A549 (cell line): ENCODE measurements around the gene IGSF9B. TPM values are rescaled to one million over a fixed set of nuclear protein-coding genes. Genes with fewer than 3 reads are reported as not detected.

Experiments used
- ATAC-seq, 2 experiments: fragments of 200-7000 bp in 1 of 2; fragments of >200 bp in 1 of 2; cut with Nextera tagmentation in 1 of 2; cut with Tn5 transposase in 1 of 2; 3 replicates each; pipeline versions ENCODE4 v1.8.0 to v1.9.1; 2018 to 2020; ENCODE audit warnings: mild to moderate bottlenecking in 1 of 2, moderate library complexity in 1 of 2
- CTCF ChIA-PET: fragments of 300-600 bp; sonication (Branson Sonifier 250); formaldehyde crosslinking; extraction: SDS; loops from one replicate; lab custom pipeline; 2021; ENCODE audit warnings: antibody characterized with exemption, inconsistent platforms; lab: Yijun Ruan, JAX
- POLR2A ChIA-PET: fragments of 350-600 bp; formaldehyde crosslinking; extraction: SDS; loops from one replicate; lab custom pipeline; 2021; ENCODE audit warnings: antibody characterized with exemption, inconsistent platforms; lab: Yijun Ruan, JAX
- DNase-seq, 2 experiments: peaks; one replicate each; pipeline versions ENCODE4 v3.0.0 to v3.0.0-alpha.2; 2011 to 2016; ENCODE audit warnings: low read depth in 1 of 2, low spot score in 1 of 2
- FAIRE-seq: peaks from 2 replicates; lab custom pipeline; 2011; peaks lifted over from hg19 to GRCh38; lab: Jason Lieb, UNC
- H3K27ac ChIP-seq, 2 experiments: fragments of >200 bp; sonication (Bioruptor Twin); formaldehyde crosslinking; 3 replicates each; pipeline ENCODE4 v1.5.1; 2016 to 2017
- H3K4me1 ChIP-seq: fragments of >200 bp; sonication (Bioruptor Twin); formaldehyde crosslinking; 3 replicates; pipeline ENCODE4 v1.6.1; 2016
- H3K4me2 ChIP-seq: fragments of >200 bp; sonication (Bioruptor Twin); formaldehyde crosslinking; 3 replicates; pipeline ENCODE4 v1.6.1; 2016
- H3K4me3 ChIP-seq: fragments of >200 bp; sonication (Bioruptor Twin); formaldehyde crosslinking; 3 replicates; pipeline ENCODE4 v1.5.1; 2016
- H3K9me3 ChIP-seq: fragments of >200 bp; sonication (Bioruptor Twin); formaldehyde crosslinking; 3 replicates; pipeline ENCODE4 v1.6.1; 2016
- BHLHE40 ChIP-seq: IDR thresholded peaks from 2 replicates; pipeline ENCODE4 v1.6.1; 2012; ENCODE audit warnings: low read depth, low read length, inconsistent platforms
- CBX2 ChIP-seq: fragments of 200-600 bp; sonication (generic); IDR thresholded peaks from 2 replicates; pipeline ENCODE4 v1.6.1; 2016; ENCODE audit warnings: low read depth, mild to moderate bottlenecking, borderline replicate concordance
- CHD4 ChIP-seq: fragments of 200-600 bp; sonication (generic); IDR thresholded peaks from 2 replicates; pipeline ENCODE4 v1.6.1; 2016; ENCODE audit warnings: antibody characterized with exemption, mild to moderate bottlenecking, borderline replicate concordance
- EHF ChIP-seq: fragments of 250-450 bp; sonication (Bioruptor Pico); IDR thresholded peaks from 2 replicates; pipeline ENCODE4 v1.5.0; 2020; ENCODE audit warnings: mild to moderate bottlenecking
- ESRRA ChIP-seq: fragments of 150-350 bp; IDR thresholded peaks from 2 replicates; pipeline ENCODE4 v1.6.1; 2014; ENCODE audit warnings: mild to moderate bottlenecking, low read length, borderline replicate concordance
- HDAC2 ChIP-seq: fragments of 200-600 bp; sonication (generic); IDR thresholded peaks from 2 replicates; pipeline ENCODE4 v1.6.1; 2016
- HOXA7 ChIP-seq: fragments of 250-450 bp; sonication (Bioruptor Pico); IDR thresholded peaks from 2 replicates; pipeline ENCODE4 v1.5.0; 2020; ENCODE audit warnings: mild to moderate bottlenecking, moderate library complexity
- HOXB5 ChIP-seq: fragments of 250-450 bp; sonication (Bioruptor Pico); IDR thresholded peaks from 2 replicates; pipeline ENCODE4 v1.5.0; 2020; ENCODE audit warnings: mild to moderate bottlenecking, moderate library complexity
- KDM5A ChIP-seq: fragments of 200-600 bp; sonication (generic); IDR thresholded peaks from 2 replicates; pipeline ENCODE4 v1.6.1; 2016; ENCODE audit warnings: antibody characterized with exemption, mild to moderate bottlenecking
- MAFK ChIP-seq: fragments of 450-650 bp; IDR thresholded peaks from 2 replicates; pipeline ENCODE4 v1.6.1; 2014; ENCODE audit not compliant: partially characterized antibody
- MAZ ChIP-seq: fragments of 150-350 bp; IDR thresholded peaks from 2 replicates; pipeline ENCODE4 v1.6.1; 2014; ENCODE audit warnings: antibody characterized with exemption, low read depth, low read length, borderline replicate concordance
- NPAS2 ChIP-seq: fragments of 250-450 bp; sonication (Bioruptor Pico); IDR thresholded peaks from 2 replicates; pipeline ENCODE4 v1.8.0; 2022; ENCODE audit warnings: mild to moderate bottlenecking, moderate library complexity, borderline replicate concordance
- RAD21 ChIP-seq, 2 experiments: fragments of >200 bp in 1 of 2; sonication (Bioruptor Twin) in 1 of 2; formaldehyde crosslinking in 1 of 2; IDR thresholded peaks in 1 of 2; conservative IDR thresholded peaks in 1 of 2; 2 replicates in 1 of 2; 3 replicates in 1 of 2; pipeline ENCODE4 v1.6.1; 2012 to 2018; ENCODE audit warnings: inconsistent platforms in 1 of 2
- RARB ChIP-seq: fragments of 250-450 bp; sonication (Bioruptor Pico); IDR thresholded peaks from 2 replicates; pipeline ENCODE4 v1.8.0; 2021; ENCODE audit warnings: mild to moderate bottlenecking, moderate library complexity
- RFX5 ChIP-seq: fragments of 450-650 bp; IDR thresholded peaks from 2 replicates; pipeline ENCODE4 v1.7.1; 2014; ENCODE audit warnings: antibody characterized with exemption, mild to moderate bottlenecking, moderate library complexity
- RNF2 ChIP-seq: fragments of 200-600 bp; sonication (generic); IDR thresholded peaks from 2 replicates; pipeline ENCODE4 v1.6.1; 2016; ENCODE audit warnings: low read depth, mild to moderate bottlenecking, antibody characterized with exemption, moderate library complexity, borderline replicate concordance
- TFCP2L1 ChIP-seq: fragments of 250-450 bp; sonication (Bioruptor Pico); IDR thresholded peaks from 2 replicates; pipeline ENCODE4 v1.5.0; 2021; ENCODE audit warnings: mild to moderate bottlenecking
- TP53 ChIP-seq: fragments of 250-450 bp; sonication (Bioruptor Pico); IDR thresholded peaks from 2 replicates; pipeline ENCODE4 v1.5.0; 2021; ENCODE audit warnings: mild to moderate bottlenecking, moderate library complexity
- ZNF302 ChIP-seq: fragments of 250-450 bp; sonication (Bioruptor Pico); IDR thresholded peaks from 2 replicates; pipeline ENCODE4 v1.9.0; 2021; ENCODE audit warnings: inconsistent platforms, mild to moderate bottlenecking, moderate library complexity
- WGBS: methylation state at CpG from one replicate; pipeline ENCODE4 v1.1.6; 2017; ENCODE audit errors: missing lambda C conversion rate; 5-methylcytosine and 5-hydroxymethylcytosine counted together
- polyA plus RNA-seq, 4 experiments: library from polyadenylated mRNA; depleted of rRNA in 3 of 4; stranded (reverse); fragments of >200 nt; fragmentation: RNase III in 1 of 4; extraction: RNeasy Plus Mini Kit Qiagen cat#74134 plus additional on column Dnase treatment in 1 of 4; gene quantifications; 2 replicates in 3 of 4; 3 replicates in 1 of 4; pipeline ENCODE4 v1.2.3, GENCODE V29; 2011 to 2017
- TF ChIP-seq, protein P1 (sequence below): fragments of >200 bp; sonication (Bioruptor Twin); formaldehyde crosslinking; IDR thresholded peaks from 3 replicates; pipeline ENCODE4 v1.5.1; 2016
- TF ChIP-seq, protein P2 (sequence below): fragments of >200 bp; sonication (Bioruptor Twin); formaldehyde crosslinking; IDR thresholded peaks from 2 replicates; pipeline ENCODE4 v1.6.1; 2016
- TF ChIP-seq, protein P3 (sequence below): IDR thresholded peaks from 2 replicates; pipeline ENCODE4 v1.6.1; 2012; ENCODE audit warnings: low read depth, borderline replicate concordance

Gene IGSF9B
- polyA plus RNA-seq, 2 of the 4 experiments (the other 2 are of a cell fraction): 0.41 to 0.61 TPM

DNA sequence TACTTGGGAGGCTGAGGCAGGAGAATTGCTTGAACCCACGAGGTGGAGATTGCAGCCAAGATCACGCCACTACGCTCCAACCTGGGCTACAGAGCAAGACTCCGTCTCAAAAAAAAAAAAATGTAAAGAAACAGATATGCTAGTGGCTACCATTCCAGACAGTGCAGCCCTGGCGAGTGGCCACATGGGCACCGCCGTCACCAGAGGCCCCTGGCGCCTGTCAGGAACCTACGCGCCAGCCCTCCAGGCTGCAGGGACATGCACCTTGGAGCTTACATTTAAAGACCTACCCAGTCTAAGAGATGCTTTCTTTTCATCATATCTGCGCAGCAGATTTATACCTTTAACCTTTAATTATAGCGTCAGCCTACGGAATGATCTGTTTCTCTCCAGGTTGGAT is 37.2 kb upstream of the IGSF9B start:
- FAIRE-seq (no peak), ATAC-seq (no peak)
- POLR2A ChIA-PET: no interaction called here
- no peak overlapping the region for H3K4me2 ChIP-seq
- H3K4me3 ChIP-seq: no peak overlapping the region
- no peak overlapping the region for H3K27ac ChIP-seq
- no peaks in the 10 kb centered on the region for H3K9me3 ChIP-seq
- TF ChIP-seq TP53 (CRISPR knock-in tag) (no peak), RAD21 (conservative IDR thresholded peaks at IDR 0.05 in 1 of 2, IDR thresholded peaks at IDR 0.05 in 1 of 2) (no peak), MAZ (no peak)
- TF ChIP-seq, protein P1, sequence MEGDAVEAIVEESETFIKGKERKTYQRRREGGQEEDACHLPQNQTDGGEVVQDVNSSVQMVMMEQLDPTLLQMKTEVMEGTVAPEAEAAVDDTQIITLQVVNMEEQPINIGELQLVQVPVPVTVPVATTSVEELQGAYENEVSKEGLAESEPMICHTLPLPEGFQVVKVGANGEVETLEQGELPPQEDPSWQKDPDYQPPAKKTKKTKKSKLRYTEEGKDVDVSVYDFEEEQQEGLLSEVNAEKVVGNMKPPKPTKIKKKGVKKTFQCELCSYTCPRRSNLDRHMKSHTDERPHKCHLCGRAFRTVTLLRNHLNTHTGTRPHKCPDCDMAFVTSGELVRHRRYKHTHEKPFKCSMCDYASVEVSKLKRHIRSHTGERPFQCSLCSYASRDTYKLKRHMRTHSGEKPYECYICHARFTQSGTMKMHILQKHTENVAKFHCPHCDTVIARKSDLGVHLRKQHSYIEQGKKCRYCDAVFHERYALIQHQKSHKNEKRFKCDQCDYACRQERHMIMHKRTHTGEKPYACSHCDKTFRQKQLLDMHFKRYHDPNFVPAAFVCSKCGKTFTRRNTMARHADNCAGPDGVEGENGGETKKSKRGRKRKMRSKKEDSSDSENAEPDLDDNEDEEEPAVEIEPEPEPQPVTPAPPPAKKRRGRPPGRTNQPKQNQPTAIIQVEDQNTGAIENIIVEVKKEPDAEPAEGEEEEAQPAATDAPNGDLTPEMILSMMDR: no peak
- TF ChIP-seq, all 56 proteins: peak for 0
- H3K4me1 ChIP-seq: no peaks in the 10 kb centered on the region
- CTCF ChIA-PET: no interaction called here
- no peak for DNase-seq
- WGBS: 68% methylated on average over 13 of the region's 13 CpGs

DNA sequence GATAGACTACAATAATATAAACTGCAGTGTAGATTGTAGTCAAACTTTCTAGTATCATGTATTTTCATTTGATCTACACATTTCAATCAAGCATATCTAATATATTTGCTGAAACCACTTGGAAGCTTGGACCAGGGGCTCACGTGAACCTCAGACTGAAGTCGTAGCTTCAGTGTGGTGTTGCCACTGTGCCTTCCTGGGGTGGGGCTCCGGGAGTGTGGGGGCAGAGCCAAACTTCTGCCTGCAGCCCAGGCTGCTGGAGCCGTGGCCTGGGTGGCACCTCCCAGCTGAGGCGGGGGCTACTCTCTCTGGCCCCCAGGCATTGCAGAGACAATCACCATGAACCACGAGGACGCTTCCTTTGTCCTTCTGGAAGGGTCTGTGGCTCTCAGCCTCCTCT is 36.3 kb upstream of the IGSF9B start:
- TF ChIP-seq NPAS2 (CRISPR knock-in tag): no peak
- no peak for TF ChIP-seq TFCP2L1 (CRISPR knock-in tag)
- TF ChIP-seq ZNF302 (CRISPR knock-in tag): no peak
- TF ChIP-seq RNF2: no peak
- TF ChIP-seq HDAC2: no peak
- TF ChIP-seq CHD4: no peak
- no peak for TF ChIP-seq HOXB5 (CRISPR knock-in tag)
- TF ChIP-seq CBX2: no peak
- TF ChIP-seq TP53 (CRISPR knock-in tag): no peak
- no peak for TF ChIP-seq HOXA7
- TF ChIP-seq RARB (CRISPR knock-in tag): no peak
- no peak for TF ChIP-seq EHF (CRISPR knock-in tag)
- no peak for TF ChIP-seq ESRRA
- no peaks in the 10 kb centered on the region for H3K4me1 ChIP-seq
- H3K9me3 ChIP-seq: no peaks in the 10 kb centered on the region
- DNase-seq (no peak), FAIRE-seq (no peak), ATAC-seq (no peak)
- no peak overlapping the region for H3K4me3 ChIP-seq
- ChIA-PET POLR2A (no interaction called here), CTCF (no interaction called here)
- H3K4me2 ChIP-seq: no peak overlapping the region
- H3K27ac ChIP-seq: no peak overlapping the region
- no CpG with 5 or more reads among the region's 7 CpGs for WGBS

DNA sequence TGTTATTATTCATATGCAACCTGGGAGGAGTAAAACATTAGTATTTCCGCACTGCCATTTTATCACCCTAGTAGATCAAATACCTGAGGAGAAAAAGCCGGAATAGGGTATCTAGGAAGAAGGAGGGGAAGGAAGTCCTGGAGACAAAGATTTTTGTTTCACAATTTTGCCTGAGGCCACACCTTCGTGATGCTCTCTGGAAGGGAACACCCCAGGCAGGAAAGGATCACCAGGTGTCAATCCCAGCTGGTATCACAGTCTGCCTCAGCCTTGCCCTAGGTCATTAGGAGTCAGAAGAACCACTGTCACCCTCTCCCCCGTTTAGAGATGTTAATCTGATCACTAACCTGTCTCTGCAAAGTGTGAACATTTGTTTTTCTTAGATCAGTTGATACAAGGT is 35.4 kb upstream of the IGSF9B start:
- Histone ChIP-seq H3K9me3 (no peaks in the 10 kb centered on the region), H3K4me2 (no peak overlapping the region), H3K4me1 (no peaks in the 10 kb centered on the region), H3K4me3 (no peak overlapping the region), H3K27ac (no peak overlapping the region)
- ATAC-seq (no peak), DNase-seq (no peak), FAIRE-seq (no peak)
- ChIA-PET POLR2A (no interaction called here), CTCF (no interaction called here)
- WGBS: 20% methylated on average over 4 of the region's 4 CpGs
- TF ChIP-seq, protein P2, sequence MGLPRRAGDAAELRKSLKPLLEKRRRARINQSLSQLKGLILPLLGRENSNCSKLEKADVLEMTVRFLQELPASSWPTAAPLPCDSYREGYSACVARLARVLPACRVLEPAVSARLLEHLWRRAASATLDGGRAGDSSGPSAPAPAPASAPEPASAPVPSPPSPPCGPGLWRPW: no peak
- TF ChIP-seq BHLHE40 (no peak), KDM5A (no peak), MAFK (no peak), RFX5 (no peak)
- TF ChIP-seq, protein P1: no peak
- TF ChIP-seq, protein P3, sequence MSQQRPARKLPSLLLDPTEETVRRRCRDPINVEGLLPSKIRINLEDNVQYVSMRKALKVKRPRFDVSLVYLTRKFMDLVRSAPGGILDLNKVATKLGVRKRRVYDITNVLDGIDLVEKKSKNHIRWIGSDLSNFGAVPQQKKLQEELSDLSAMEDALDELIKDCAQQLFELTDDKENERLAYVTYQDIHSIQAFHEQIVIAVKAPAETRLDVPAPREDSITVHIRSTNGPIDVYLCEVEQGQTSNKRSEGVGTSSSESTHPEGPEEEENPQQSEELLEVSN: no peak
